Smooth muscle cell (in vitro differentiated cells): ENCODE results near the gene ATCAY. TPM values are rescaled to one million over a fixed set of nuclear protein-coding genes. Genes with fewer than 3 reads are reported as not detected.

ENCODE experiments used
- DNase-seq: peaks from one replicate; lab custom pipeline; 2025; ENCODE audit not compliant: unreplicated experiment; lab: John Stamatoyannopoulos, UW
- H2AFZ ChIP-seq: fragments of 200-600 bp; sonication (generic); 2 replicates; pipeline ENCODE4 v1.6.0; 2016; ENCODE audit warnings: antibody characterized with exemption, low read depth, mild to moderate bottlenecking
- H3F3A ChIP-seq: fragments of 200-600 bp; sonication (generic); 2 replicates; pipeline ENCODE4 v1.6.0; 2017; ENCODE audit warnings: antibody characterized with exemption, low read depth
- H3K27ac ChIP-seq: fragments of 200-600 bp; sonication (generic); 2 replicates; pipeline ENCODE4 v1.5.1; 2016; ENCODE audit warnings: low read depth, mild to moderate bottlenecking
- H3K27me3 ChIP-seq: fragments of 200-600 bp; sonication (generic); 2 replicates; pipeline ENCODE4 v1.6.1; 2016; ENCODE audit warnings: low read depth, mild to moderate bottlenecking
- H3K36me3 ChIP-seq: fragments of 200-600 bp; sonication (generic); 2 replicates; pipeline ENCODE4 v1.5.1; 2016; ENCODE audit warnings: low read depth
- H3K4me1 ChIP-seq: fragments of 200-600 bp; sonication (generic); 2 replicates; pipeline ENCODE4 v1.5.1; 2016; ENCODE audit warnings: low read depth
- H3K4me2 ChIP-seq: fragments of 200-600 bp; sonication (generic); 2 replicates; pipeline ENCODE4 v1.6.0; 2016; ENCODE audit warnings: mild to moderate bottlenecking
- H3K4me3 ChIP-seq: fragments of 200-600 bp; sonication (generic); 2 replicates; pipeline ENCODE4 v1.5.1; 2016; ENCODE audit warnings: mild to moderate bottlenecking
- H3K79me2 ChIP-seq: fragments of 200-600 bp; sonication (generic); 2 replicates; pipeline ENCODE4 v1.6.0; 2016; ENCODE audit warnings: low read depth, mild to moderate bottlenecking
- H3K9ac ChIP-seq: fragments of 200-600 bp; sonication (generic); 2 replicates; pipeline ENCODE4 v1.6.0; 2016; ENCODE audit warnings: low read depth
- H3K9me3 ChIP-seq: fragments of 200-600 bp; sonication (generic); replicated peaks from 2 replicates; pipeline ENCODE4 v1.5.1; 2016; ENCODE audit warnings: low read depth
- H4K20me1 ChIP-seq: fragments of 200-600 bp; sonication (generic); 2 replicates; pipeline ENCODE4 v1.6.0; 2016; ENCODE audit warnings: low read depth
- whole genome bisulfite sequencing: methylation state at CpG from one replicate; pipeline ENCODE4 v1.1.7; 2016; ENCODE audit warnings: low lambda C conversion rate; 5-methylcytosine and 5-hydroxymethylcytosine counted together
- polyA plus RNA-seq: library from polyadenylated mRNA; unstranded; fragments of >200 nt; fragmentation: Nextera tagmentation; extraction: Ambion mirVana; gene quantifications from 2 replicates; pipeline ENCODE4 v1.2.1, GENCODE V29; 2016
- total RNA-seq: library from RNA; depleted of rRNA; stranded (reverse); fragments of >200 nt; gene quantifications from 2 replicates; pipeline ENCODE4 v1.2.3, GENCODE V29; 2014
- TF ChIP-seq, protein P1 (sequence below): fragments of 200-600 bp; sonication (generic); IDR thresholded peaks from 2 replicates; pipeline ENCODE4 v1.5.1; 2017; ENCODE audit warnings: borderline replicate concordance, mild to moderate bottlenecking, antibody characterized with exemption; ENCODE audit not compliant: insufficient read depth, poor library complexity, severe bottlenecking

The ATCAY gene
- total and polyA plus RNA-seq, 2 experiments from 2014 or later = 0.09 to 1.1 TPM

- Histone ChIP-seq H3K36me3 (no peaks in the 10 kb centered on the region), H3K9ac (no peak overlapping the region), H3K4me2 (no peak overlapping the region), H3F3A (no peaks in the 10 kb centered on the region), H3K27me3 (no peaks in the 10 kb centered on the region), H2AFZ (no peak overlapping the region), H3K4me1 (no peaks in the 10 kb centered on the region), H4K20me1 (no peaks in the 10 kb centered on the region), H3K4me3 (no peak overlapping the region), H3K27ac (no peak overlapping the region), H3K9me3 (no peaks in the 10 kb centered on the region), H3K79me2 (no peaks in the 10 kb centered on the region)
- WGBS = 80% methylated on average over 6 of the region's 6 CpGs
- TF ChIP-seq, protein P1, sequence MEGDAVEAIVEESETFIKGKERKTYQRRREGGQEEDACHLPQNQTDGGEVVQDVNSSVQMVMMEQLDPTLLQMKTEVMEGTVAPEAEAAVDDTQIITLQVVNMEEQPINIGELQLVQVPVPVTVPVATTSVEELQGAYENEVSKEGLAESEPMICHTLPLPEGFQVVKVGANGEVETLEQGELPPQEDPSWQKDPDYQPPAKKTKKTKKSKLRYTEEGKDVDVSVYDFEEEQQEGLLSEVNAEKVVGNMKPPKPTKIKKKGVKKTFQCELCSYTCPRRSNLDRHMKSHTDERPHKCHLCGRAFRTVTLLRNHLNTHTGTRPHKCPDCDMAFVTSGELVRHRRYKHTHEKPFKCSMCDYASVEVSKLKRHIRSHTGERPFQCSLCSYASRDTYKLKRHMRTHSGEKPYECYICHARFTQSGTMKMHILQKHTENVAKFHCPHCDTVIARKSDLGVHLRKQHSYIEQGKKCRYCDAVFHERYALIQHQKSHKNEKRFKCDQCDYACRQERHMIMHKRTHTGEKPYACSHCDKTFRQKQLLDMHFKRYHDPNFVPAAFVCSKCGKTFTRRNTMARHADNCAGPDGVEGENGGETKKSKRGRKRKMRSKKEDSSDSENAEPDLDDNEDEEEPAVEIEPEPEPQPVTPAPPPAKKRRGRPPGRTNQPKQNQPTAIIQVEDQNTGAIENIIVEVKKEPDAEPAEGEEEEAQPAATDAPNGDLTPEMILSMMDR = no peak
- no peak for DNase-seq
Measured at GRCh38 chr19:3836887-3837286, 43.6 kb upstream of the ATCAY start.

DNA sequence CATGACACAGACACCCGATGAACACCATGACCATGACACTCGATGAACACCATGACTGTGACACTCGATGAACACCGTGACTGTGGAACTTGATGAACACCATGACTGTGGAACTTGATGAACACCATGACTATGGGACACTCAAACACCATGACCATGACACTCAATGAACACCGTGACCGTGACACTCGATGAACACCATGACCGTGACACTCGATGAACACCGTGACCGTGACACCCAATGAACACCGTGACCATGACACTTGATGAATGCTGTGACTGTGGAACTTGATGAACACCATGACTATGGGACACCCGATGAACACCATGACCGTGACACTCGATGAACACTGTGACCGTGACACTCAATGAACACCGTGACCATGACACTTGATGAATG is 43.2 kb upstream of the ATCAY start:
- Histone ChIP-seq H3K9ac (no peak overlapping the region), H3K79me2 (no peaks in the 10 kb centered on the region), H3K4me1 (no peaks in the 10 kb centered on the region), H3K4me2 (no peak overlapping the region), H3K36me3 (no peaks in the 10 kb centered on the region), H3F3A (no peaks in the 10 kb centered on the region), H2AFZ (no peak overlapping the region), H3K27ac (no peak overlapping the region), H3K4me3 (no peak overlapping the region), H4K20me1 (no peaks in the 10 kb centered on the region), H3K27me3 (no peaks in the 10 kb centered on the region), H3K9me3 (no peaks in the 10 kb centered on the region)
- 96% methylated on average over 17 of the region's 17 CpGs for WGBS
- TF ChIP-seq, protein P1 = no peak
- no peak for DNase-seq

DNA sequence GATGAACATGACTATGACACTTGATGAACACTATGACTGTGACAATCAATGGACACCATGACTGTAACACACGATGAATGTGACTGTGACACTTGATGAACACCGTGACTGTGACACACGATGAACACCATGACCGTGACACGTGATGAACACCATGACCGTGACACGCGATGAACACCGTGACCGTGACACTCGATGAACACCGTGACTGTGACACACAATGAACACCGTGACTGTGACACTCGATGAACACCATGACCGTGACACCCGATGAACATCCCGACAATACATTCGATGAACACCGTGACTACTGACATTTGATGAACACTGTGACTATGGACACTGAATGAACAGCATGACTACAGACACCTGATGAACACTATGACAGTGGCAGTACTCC is 42.6 kb upstream of the ATCAY start:
- Histone ChIP-seq H3K4me1 (no peaks in the 10 kb centered on the region), H3K27ac (no peak overlapping the region)
- 96% methylated on average over 19 of the region's 19 CpGs for WGBS

DNA sequence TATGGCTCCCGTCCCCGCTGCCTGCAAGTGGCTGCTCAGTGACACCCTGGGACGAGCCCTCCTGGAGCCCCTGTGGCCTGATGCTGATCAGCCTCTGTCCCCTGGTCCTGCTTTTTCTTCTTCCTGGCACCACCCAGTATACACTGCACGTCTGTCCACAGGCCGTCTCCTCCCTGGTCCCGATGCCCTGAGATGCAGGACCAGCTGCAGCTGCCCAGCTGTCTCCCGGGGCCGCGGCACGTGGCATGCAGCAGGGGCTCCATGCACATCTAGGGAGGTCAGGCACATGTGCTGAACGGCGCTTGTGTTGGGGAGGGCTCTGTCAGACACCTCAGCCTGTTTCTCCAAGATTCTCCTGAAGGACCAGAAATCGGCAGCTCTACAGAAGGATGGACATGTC is 41.8 kb upstream of the ATCAY start:
- Histone ChIP-seq H3K9ac (no peak overlapping the region), H3K4me3 (no peak overlapping the region), H3K27me3 (no peaks in the 10 kb centered on the region), H3K79me2 (no peaks in the 10 kb centered on the region), H3K9me3 (no peaks in the 10 kb centered on the region), H4K20me1 (no peaks in the 10 kb centered on the region), H3K4me1 (no peaks in the 10 kb centered on the region), H2AFZ (no peak overlapping the region), H3K36me3 (no peaks in the 10 kb centered on the region), H3K4me2 (no peak overlapping the region), H3K27ac (no peak overlapping the region), H3F3A (no peaks in the 10 kb centered on the region)
- 91% methylated on average over 12 of the region's 13 CpGs for WGBS
- DNase-seq = no peak
- TF ChIP-seq, protein P1 = no peak

More for the DNA sequence above, 42.6 kb upstream of the ATCAY start:
- Histone ChIP-seq H3F3A (no peaks in the 10 kb centered on the region), H3K4me3 (no peak overlapping the region), H3K27me3 (no peaks in the 10 kb centered on the region), H3K36me3 (no peaks in the 10 kb centered on the region), H3K79me2 (no peaks in the 10 kb centered on the region), H3K9ac (no peak overlapping the region), H2AFZ (no peak overlapping the region), H4K20me1 (no peaks in the 10 kb centered on the region), H3K9me3 (no peaks in the 10 kb centered on the region), H3K4me2 (no peak overlapping the region)
- TF ChIP-seq, protein P1 = no peak
- no peak for DNase-seq
